Stomach (tissue), 9 donors: ENCODE data around the gene RBMS1. TPM values are rescaled to one million over a fixed set of nuclear protein-coding genes. Genes with fewer than 3 reads are reported as not detected.

ENCODE experiments used
- DNase-seq, 2 donors: peaks; one replicate each; pipeline versions ENCODE4 v3.0.0 to v3.0.0-alpha.2; 2013 to 2019
- H3K27ac ChIP-seq, 5 donors: fragments of 200-600 bp in 4 of 5; sonication (generic) in 4 of 5; one replicate each; pipeline ENCODE4 v1.5.1; 2013 to 2019; ENCODE audit warnings: mild to moderate bottlenecking in 1 of 5, moderate library complexity in 1 of 5
- H3K27me3 ChIP-seq, 3 donors: fragments of 200-600 bp; sonication (generic); one replicate each; pipeline ENCODE4 v1.5.1; 2017 to 2019; ENCODE audit warnings: mixed run types in 1 of 3
- H3K36me3 ChIP-seq, 4 donors: fragments of 200-600 bp; sonication (generic); 1 replicate in 3 of 4; 2 replicates in 1 of 4; pipeline ENCODE4 v1.5.1; 2016 to 2019
- H3K4me1 ChIP-seq, 4 donors: fragments of 200-600 bp; sonication (generic); one replicate each; pipeline ENCODE4 v1.5.1; 2016 to 2019
- H3K4me3 ChIP-seq, 4 donors: fragments of 200-600 bp; sonication (generic) in 3 of 4; one replicate each; pipeline ENCODE4 v1.5.1; 2016 to 2019; ENCODE audit warnings: mild to moderate bottlenecking in 1 of 4
- H3K9me3 ChIP-seq, 4 donors: fragments of 200-600 bp; sonication (generic); one replicate each; pipeline ENCODE4 v1.5.1; 2016 to 2019
- EP300 ChIP-seq: sonication (generic); formaldehyde crosslinking; IDR thresholded peaks from one replicate; pipeline ENCODE4 v1.6.1; 2017; ENCODE audit warnings: antibody characterized with exemption
- POLR2A ChIP-seq, 4 donors: fragments of 450-650 bp; IDR thresholded peaks; one replicate each; pipeline ENCODE4 v1.6.1; 2016; ENCODE audit warnings: antibody characterized with exemption in 4 of 4, control low read depth in 2 of 4, mild to moderate bottlenecking in 1 of 4, moderate library complexity in 1 of 4
- POLR2AphosphoS5 ChIP-seq, 3 donors: sonication (generic); formaldehyde crosslinking; IDR thresholded peaks; one replicate each; pipeline ENCODE4 v1.6.1; 2016; ENCODE audit warnings: antibody characterized with exemption in 3 of 3
- WGBS, 5 donors: extraction: QIAGEN DNeasy Blood & Tissue Kit in 3 of 5; methylation state at CpG; one replicate each; pipeline versions ENCODE4 v1.1.5 to v1.1.7; 2013 to 2018; 5-methylcytosine and 5-hydroxymethylcytosine counted together
- intact Hi-C: fragments of 100-400 bp; cut with DNase I; formaldehyde crosslinking; loops from one replicate; pipeline ENCODE4 v1.15.1; 2023; ENCODE audit warnings: low total_unique reads
- polyA plus RNA-seq, 3 donors: library from polyadenylated mRNA; stranded (reverse); fragments of 200-250 nt; gene quantifications; one replicate each; pipeline ENCODE4 v1.2.3, GENCODE V29; 2013
- total RNA-seq, 5 donors: library from RNA; depleted of rRNA; stranded (reverse); fragments of >200 nt; gene quantifications; one replicate each; pipeline versions ENCODE4 v1.1.0 to v1.2.3, GENCODE V29; 2014 to 2016
- TF ChIP-seq, protein P1 (sequence below), 7 experiments: fragments of 450-650 bp in 4 of 7; fragments of 200-600 bp in 3 of 7; sonication (generic) in 3 of 7; IDR thresholded peaks; one replicate each; pipeline ENCODE4 v1.5.1; 2016 to 2019; ENCODE audit warnings: antibody characterized with exemption in 7 of 7, control low read depth in 2 of 7, mild to moderate bottlenecking in 1 of 7
- donor health status: healthy with polysubstance abuse.
- donor health status: Bipolar disorder and iron deficiency.
- donor health status: healthy.

RBMS1 gene
- total and polyA plus RNA-seq, 8 donors = 4.3 to 134 (median 27.8) TPM

GRCh38 chr2:160459538-160460332, 33.9 kb downstream of the RBMS1 start:
- WGBS, 5 donors = 51 to 66% (median 60%) methylated on average over 1 of the region's 1 CpG
- DNase-seq = no peak
- Histone ChIP-seq H3K36me3 (no peaks in the 10 kb centered on the region), H3K27me3 (no peaks in the 10 kb centered on the region), H3K9me3 (no peaks in the 10 kb centered on the region), H3K4me3 (no peak overlapping the region), H3K4me1 (peaks cover 4 to 61% (median 29%) of the 10 kb centered on the region in 4 donors), H3K27ac (peak overlapping the region in 2 of 5 donors; percentile 1 to 51)
- TF ChIP-seq EP300 (no peak), POLR2AphosphoS5 (IDR thresholded peaks at IDR 0.05) (no peak), POLR2A (IDR thresholded peaks at IDR 0.05) (no peak)
- TF ChIP-seq, protein P1, sequence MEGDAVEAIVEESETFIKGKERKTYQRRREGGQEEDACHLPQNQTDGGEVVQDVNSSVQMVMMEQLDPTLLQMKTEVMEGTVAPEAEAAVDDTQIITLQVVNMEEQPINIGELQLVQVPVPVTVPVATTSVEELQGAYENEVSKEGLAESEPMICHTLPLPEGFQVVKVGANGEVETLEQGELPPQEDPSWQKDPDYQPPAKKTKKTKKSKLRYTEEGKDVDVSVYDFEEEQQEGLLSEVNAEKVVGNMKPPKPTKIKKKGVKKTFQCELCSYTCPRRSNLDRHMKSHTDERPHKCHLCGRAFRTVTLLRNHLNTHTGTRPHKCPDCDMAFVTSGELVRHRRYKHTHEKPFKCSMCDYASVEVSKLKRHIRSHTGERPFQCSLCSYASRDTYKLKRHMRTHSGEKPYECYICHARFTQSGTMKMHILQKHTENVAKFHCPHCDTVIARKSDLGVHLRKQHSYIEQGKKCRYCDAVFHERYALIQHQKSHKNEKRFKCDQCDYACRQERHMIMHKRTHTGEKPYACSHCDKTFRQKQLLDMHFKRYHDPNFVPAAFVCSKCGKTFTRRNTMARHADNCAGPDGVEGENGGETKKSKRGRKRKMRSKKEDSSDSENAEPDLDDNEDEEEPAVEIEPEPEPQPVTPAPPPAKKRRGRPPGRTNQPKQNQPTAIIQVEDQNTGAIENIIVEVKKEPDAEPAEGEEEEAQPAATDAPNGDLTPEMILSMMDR (IDR thresholded peaks at IDR 0.05) = no peak
- intact Hi-C loops = no loop called here

- TF ChIP-seq POLR2AphosphoS5 (IDR thresholded peaks at IDR 0.05) (no peak), EP300 (no peak), POLR2A (IDR thresholded peaks at IDR 0.05) (no peak)
- TF ChIP-seq, protein P1 (IDR thresholded peaks at IDR 0.05) = no peak
- H3K4me3 ChIP-seq = no peak overlapping the region
- WGBS, 5 donors = 68 to 83% (median 77%) methylated on average over 10 of the region's 10 CpGs
- no peaks in the 10 kb centered on the region for H3K9me3 ChIP-seq
- intact Hi-C loops = no loop called here
- H3K36me3 ChIP-seq = no peaks in the 10 kb centered on the region
- DNase-seq = no peak
- H3K27ac ChIP-seq = peak overlapping the region in 3 of 5 donors; percentile 51 to 55 (median 51)
- no peaks in the 10 kb centered on the region for H3K27me3 ChIP-seq
- H3K4me1 ChIP-seq = peaks cover 4 to 62% (median 37%) of the 10 kb centered on the region in 4 donors
Observed at GRCh38 chr2:160458718-160459453, 34.7 kb downstream of the RBMS1 start.

- no peak for TF ChIP-seq POLR2A (IDR thresholded peaks at IDR 0.05)
- TF ChIP-seq POLR2AphosphoS5 (IDR thresholded peaks at IDR 0.05) = no peak
- TF ChIP-seq EP300 = no peak
- TF ChIP-seq, protein P1 (IDR thresholded peaks at IDR 0.05) = no peak
- Histone ChIP-seq H3K27ac (peak overlapping the region in 1 of 5 donors; percentile 55), H3K4me3 (no peak overlapping the region), H3K36me3 (no peaks in the 10 kb centered on the region), H3K9me3 (no peaks in the 10 kb centered on the region), H3K4me1 (peaks cover 4 to 69% (median 40%) of the 10 kb centered on the region in 4 donors), H3K27me3 (no peaks in the 10 kb centered on the region)
- WGBS, 5 donors = 86 to 95% (median 92%) methylated on average over 5 of the region's 5 CpGs
- intact Hi-C loops = no loop called here
- no peak for DNase-seq
Observed at GRCh38 chr2:160457588-160457987, 36.0 kb downstream of the RBMS1 start.

DNA sequence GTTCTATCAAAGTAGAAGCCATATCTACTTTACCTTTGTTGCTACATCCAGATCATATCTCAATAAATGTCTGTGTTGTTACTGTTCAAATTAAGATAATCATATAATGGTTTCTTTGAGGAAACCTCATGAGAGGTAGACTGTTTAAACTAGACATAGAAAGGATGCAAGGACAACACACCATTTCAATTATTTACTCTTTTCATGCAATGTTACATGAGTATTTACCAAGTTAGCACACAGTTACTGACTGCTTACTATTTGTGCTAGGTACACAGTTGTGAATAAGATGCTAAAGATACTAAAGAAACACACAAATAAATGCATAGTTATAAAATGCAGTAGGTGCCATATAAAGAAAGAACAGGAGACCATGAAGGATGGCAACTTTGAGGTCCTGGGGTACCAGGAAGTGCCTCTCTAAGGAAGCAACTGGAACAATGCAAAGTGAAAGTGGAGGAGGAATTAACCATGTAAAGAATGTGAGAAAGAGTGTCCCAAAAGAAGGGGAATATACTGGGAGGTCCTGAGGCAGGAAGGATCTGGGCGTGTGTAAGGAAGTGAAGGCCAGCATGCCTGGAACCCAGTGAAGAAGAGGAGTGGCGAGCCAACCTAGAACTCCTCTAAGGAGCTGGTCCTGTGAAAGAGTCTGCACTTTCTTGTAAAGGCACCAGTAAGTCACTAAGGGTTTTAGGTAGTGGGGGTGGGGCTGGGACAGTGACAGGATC, 39.4 kb downstream of the RBMS1 start:
- DNase-seq = no peak
- no peaks in the 10 kb centered on the region for H3K9me3 ChIP-seq
- no peaks in the 10 kb centered on the region for H3K27me3 ChIP-seq
- TF ChIP-seq, protein P1 (IDR thresholded peaks at IDR 0.05) = no peak
- TF ChIP-seq POLR2A (IDR thresholded peaks at IDR 0.05) (no peak), EP300 (no peak), POLR2AphosphoS5 (IDR thresholded peaks at IDR 0.05) (no peak)
- no peak overlapping the region for H3K4me3 ChIP-seq
- H3K4me1 ChIP-seq = peaks cover 4 to 65% (median 35%) of the 10 kb centered on the region in 4 donors
- intact Hi-C loops = no loop called here
- WGBS, 5 donors = 70 to 86% (median 80%) methylated on average over 2 of the region's 2 CpGs
- no peaks in the 10 kb centered on the region for H3K36me3 ChIP-seq
- H3K27ac ChIP-seq = peak overlapping the region in 1 of 5 donors; percentile 51
